DMS 273 (cell line): ENCODE results near the gene DDX47.

Source experiments
- DNase-seq: peaks from one replicate; lab custom pipeline; 2025; ENCODE audit not compliant: unreplicated experiment; lab: John Stamatoyannopoulos, UW

DDX47 gene

GRCh38 chr12:12813120-12814101, at the start of gene DDX47:
TSS of gene DDX47 (plus strand) at chr12:12813346. CDS start at chr12:12813368, 22 bp downstream.
- peak; percentile 95 for DNase-seq

GRCh38 chr12:12764824-12765223, 48.3 kb upstream of the DDX47 start:
- DNase-seq: no peak

- DNase-seq: no peak
These were observed 42.9 kb upstream of the DDX47 start for GRCh38 chr12:12770262-12770661.

GRCh38 chr12:12774791-12775190, 38.4 kb upstream of the DDX47 start:
- DNase-seq: no peak

GRCh38 chr12:12776261-12776660, 36.9 kb upstream of the DDX47 start:
- DNase-seq: no peak

GRCh38 chr12:12777092-12777491, 36.1 kb upstream of the DDX47 start:
- DNase-seq: no peak

GRCh38 chr12:12779007-12779406, 34.1 kb upstream of the DDX47 start:
- no peak for DNase-seq

GRCh38 chr12:12779529-12779928, 33.6 kb upstream of the DDX47 start:
- DNase-seq: peak; percentile 49

- DNase-seq: no peak
These were observed 29.0 kb upstream of the DDX47 start for GRCh38 chr12:12784116-12784515.

GRCh38 chr12:12784911-12785814, 28.0 kb upstream of the DDX47 start, which contains the start of gene APOLD1:
TSS of gene APOLD1 (plus strand) at chr12:12785659. CDS start at chr12:12785692, 33 bp downstream.
- DNase-seq: no peak

GRCh38 chr12:12786351-12786705, 26.8 kb upstream of the DDX47 start:
- DNase-seq: no peak

- DNase-seq: peak; percentile 87
These were observed 26.2 kb upstream of the DDX47 start for GRCh38 chr12:12786706-12787601.

- DNase-seq: no peak
These were observed 25.0 kb upstream of the DDX47 start for GRCh38 chr12:12788131-12788530.

GRCh38 chr12:12788675-12789368, 24.3 kb upstream of the DDX47 start:
- DNase-seq: peak; percentile 88

- DNase-seq: no peak
These were observed 22.2 kb upstream of the DDX47 start for GRCh38 chr12:12790956-12791355.

GRCh38 chr12:12791756-12792369, 21.3 kb upstream of the DDX47 start:
- DNase-seq: peak; percentile 91

- DNase-seq: peak; percentile 41
These were observed 20.7 kb upstream of the DDX47 start for GRCh38 chr12:12792421-12792820.

GRCh38 chr12:12794686-12795085, 18.5 kb upstream of the DDX47 start:
- DNase-seq: no peak

GRCh38 chr12:12796171-12796570, 17.0 kb upstream of the DDX47 start:
- DNase-seq: no peak
